Right kidney (tissue), 1 donor: ENCODE measurements around the gene ONECUT2.
"Not testable (repeated sequence)": the region's sequence is repeated elsewhere in the genome, so short reads cannot be mapped to it uniquely, and the experiment has no call there.

Experiments used
- DNase-seq: peaks from one replicate; pipeline ENCODE4 v3.0.0-alpha.2; 2016

The ONECUT2 gene

DNA sequence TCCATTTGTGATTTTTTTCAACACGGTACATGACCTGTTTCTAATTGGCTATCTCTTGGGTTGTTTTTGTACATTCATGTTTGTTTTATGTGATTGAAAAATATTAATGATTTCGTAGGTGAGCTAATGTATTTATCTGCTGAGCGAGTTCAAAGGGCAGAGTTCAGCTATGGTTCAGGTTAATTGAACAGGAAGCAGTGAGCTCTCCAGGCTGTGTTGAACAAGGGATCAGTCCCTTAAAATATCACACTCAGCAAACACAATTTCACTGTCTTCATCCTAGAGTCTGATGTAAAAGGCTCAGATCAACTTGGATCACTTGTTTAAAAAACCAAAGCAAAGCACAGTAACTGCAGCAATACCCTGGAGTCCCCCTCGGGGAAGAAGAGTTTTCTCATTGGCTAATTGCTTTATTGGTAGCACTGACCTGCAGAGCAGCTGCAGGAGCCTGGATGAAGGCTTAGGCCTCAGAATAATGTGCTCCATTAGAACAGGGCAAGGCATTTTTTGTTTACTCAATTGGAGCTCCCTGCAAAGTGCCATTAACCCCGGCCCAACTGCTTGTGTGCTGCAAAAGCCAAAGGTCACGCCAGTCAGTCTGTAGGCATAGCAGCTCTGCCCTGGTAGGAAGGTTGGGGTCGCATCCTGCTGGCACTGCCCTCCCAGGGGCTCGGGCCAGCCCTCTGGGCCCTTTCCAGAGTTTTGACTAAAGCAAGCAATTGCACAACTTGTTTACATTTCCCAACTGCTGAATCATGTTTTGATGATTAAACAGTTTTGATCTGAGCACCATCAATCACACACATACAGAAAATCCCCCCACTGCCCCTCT is 10.5 kb downstream of the ONECUT2 start:
- no peak for DNase-seq

DNA sequence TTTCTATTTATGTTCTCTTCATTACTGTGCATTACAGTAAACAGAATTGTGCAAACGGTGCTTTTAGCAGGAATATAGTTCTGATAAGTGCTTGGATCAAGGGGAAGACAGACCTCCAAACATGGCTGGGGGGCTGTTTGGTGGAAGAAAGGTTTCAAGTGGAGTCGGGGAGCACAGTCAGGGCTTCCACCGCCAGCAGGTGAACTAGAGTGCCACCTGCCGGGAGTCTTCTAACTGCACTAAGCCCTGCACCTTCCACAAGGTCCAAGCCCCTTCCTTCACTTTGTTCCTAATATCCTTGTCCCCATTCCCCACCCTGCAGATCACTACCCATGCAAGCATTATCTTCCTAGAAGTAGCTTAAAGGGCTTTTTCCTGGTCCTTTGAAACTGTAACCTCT is 11.1 kb downstream of the ONECUT2 start:
- DNase-seq: no peak

DNA sequence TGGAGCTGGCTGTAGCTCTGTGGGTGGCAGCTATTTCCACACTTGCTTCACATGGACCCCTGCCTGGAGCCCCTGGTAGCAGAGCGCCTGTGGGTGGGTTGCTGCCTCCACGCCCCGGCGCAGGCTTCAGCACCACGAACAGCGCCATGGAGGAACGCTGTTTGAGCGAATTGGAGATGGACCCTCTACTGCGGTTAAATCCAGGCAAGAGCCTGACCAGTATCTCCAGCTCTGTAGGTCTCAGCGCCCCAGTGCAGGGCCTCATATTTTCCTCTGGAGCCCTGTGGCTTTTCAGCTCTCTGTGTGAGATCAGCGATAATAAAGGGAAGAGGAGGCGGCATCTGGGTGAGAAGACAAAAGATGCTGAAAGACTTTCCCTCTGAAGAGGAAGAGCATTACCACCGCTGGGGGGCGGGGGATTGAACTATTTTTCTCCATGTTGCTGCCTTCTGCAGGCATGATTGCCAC is 12.0 kb downstream of the ONECUT2 start:
- peak; percentile 64 for DNase-seq

DNA sequence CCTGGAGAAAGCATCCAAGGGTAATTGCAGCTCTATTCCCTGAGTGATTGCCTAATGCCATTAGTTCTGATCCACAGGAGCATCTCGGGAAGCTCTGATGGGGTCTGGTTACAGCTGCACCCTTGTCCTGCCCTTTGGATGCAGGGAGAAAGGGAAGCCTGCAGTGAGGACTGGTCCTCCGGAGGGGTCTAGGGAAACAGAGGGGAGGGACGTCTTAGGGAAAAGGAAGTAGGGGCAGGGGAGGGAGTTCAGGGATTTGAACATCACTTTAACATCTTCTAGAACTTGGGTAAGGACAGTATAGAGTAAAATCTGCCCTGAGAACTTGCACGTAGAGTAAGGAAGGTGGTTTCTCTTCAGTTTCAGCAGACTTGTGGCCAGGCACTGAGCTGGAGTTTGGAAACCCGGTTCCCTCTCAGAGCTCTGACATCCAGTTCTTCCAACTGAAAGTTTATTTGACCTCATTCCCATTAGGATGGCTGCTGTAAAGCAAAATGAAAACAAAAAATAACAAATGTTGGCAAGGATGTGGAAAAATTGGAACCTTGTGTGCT is 20.5 kb downstream of the ONECUT2 start:
- DNase-seq: no peak

DNA sequence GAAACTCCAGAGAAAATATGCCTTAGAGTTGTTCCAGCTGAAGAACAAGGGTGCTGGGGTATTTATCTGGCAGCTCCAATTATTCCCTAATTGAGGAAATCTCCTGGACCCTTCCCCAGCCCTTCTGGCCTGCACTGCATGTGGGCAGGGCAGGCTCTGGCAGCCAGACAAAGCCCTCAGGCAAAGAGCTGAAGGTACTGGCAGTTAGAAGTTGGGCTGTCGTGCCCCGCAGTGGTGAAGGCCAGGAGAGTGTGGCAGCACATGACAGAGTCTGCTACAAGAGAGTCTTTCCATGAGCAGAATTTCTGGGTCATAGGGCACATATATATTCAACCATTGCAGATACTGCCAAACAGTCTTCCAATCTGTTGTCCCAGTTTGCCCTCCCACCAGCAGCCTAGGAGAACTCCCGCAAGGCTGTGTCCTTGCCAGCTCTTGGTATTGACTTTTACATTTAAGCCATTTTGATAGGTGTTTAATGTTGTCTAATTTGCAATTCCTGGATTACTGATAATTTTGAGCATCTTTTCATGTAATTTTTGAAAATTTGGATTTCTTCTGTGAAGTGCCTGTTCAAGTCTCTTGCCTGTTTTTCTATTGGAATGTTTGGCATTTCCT is 26.6 kb downstream of the ONECUT2 start:
- DNase-seq: no peak

DNA sequence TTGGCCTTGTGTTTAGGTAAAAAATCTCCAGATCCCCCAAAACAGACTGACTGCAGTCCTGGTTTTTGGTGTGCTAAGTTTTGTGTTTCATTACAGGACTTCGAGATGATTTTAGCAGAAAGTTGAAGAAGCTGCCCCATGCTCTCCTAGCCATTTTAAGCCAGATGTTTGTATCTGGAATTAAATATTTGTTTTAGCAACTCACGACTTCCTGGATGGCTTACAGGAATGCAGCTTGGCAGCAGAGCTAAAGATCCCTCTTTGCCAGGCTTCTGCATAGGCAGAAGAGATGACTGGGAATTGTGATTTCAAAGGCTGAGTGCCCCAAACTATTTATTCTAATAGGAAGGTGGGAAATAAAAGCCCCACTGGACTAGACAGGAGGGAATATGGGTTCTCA is 31.1 kb downstream of the ONECUT2 start:
- no peak for DNase-seq

DNA sequence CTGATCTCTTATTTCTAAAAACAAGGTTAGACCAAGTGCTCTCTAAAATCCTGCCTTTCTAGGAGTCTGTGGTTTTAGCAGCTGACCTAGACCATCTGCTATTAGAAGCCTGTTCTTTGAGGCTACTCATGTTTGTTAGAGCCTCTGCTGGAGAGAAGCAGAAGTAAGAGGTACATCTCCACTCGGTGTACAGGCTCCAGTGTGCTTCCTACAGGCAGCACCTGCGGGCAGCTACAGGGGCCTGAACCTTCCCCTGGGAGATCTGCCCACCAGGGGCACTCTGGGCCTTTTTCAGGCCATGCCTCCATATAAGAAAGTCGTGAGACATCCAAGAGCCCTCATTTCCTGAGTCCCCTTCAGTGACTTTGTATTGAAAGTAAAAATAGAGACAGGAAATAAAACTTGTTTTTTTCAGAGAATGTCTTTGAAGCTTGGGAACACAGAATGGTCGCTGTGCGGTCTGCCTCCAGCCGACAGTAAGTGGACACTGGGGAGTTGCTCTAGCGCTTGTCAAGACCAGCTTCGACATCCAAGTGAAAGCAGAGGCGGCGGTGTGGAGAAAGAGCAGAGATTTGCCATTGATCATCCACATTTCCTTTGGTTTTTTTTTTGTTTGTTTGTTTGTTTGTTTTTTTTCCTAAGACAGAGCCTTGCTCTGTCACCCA is 31.7 kb downstream of the ONECUT2 start:
- DNase-seq: no peak

DNA sequence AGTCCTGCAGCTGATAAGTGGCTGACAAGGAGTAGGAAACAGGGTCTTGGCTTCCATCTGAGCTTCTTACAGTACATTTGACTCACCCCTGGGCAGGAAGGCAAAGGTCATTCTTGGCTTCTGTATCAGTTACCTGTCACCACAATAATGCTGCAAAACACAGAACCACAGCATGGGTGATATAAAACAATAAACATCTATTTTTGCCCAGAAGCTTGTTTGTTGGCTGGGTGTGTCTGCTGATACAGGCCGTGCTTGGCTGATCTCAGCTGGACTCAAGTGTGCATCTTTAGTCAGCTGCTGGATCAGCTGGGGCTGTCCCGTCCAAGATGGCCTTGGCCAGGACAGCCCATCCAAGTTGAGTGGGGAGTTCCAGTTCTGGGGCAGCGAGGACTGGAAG is 34.7 kb downstream of the ONECUT2 start:
- no peak for DNase-seq

DNA sequence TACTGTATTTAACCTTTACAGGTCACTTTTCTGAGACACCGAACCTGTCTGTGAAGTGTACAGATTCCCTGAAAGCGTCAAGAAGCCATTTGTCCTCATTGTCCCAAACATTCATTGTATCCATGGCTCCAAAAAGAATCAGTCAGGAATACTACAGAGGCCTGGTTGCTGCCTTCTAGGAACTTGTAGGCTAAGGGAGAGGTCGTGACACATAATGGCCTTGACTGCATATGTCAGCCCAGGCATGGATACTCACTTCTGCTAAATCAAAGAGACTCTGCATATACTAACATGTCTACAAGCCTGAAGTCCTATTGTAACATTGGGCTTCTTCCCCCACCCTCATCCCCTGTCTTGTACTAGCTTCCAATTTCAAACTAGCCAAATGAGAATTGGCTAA is 40.2 kb downstream of the ONECUT2 start:
- DNase-seq: no peak

DNA sequence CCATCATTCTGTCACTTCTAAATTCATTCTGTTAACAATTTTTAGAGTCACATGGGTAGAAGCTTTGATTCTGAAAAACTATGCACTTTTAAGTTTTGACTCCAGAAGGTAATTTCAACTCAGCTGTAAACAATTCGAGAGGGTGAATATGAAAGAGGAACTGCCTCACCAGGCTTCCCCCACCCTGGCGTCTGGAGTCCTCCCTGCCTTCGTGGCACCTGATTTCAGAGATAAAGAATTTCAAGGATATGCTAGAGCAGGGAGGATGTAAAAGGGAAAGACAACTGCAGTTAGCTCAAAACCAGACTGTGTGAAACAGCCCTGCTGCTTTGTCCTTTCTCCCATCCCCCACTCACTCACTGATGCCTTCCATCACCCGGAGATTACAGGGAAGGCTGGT is 40.7 kb downstream of the ONECUT2 start:
- DNase-seq: no peak

DNA sequence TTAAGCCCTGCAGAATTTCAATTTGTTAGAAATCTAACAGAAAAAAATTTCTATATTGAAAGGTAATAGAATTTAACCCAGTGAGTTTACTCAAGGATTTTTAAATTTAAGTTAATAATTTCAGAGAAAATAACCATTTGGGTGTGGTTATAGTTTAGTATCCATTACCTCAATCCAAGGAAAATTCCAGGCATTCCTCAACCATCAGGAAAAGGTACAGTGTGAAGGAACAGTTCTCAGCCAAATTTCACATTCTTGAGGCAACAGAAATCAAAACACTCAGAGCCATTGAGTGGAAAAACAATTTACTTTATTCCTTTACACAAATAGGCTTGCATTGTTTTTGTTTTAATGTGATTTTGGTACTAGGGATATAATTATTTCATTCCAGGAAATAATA is 45.6 kb downstream of the ONECUT2 start:
- no peak for DNase-seq

DNA sequence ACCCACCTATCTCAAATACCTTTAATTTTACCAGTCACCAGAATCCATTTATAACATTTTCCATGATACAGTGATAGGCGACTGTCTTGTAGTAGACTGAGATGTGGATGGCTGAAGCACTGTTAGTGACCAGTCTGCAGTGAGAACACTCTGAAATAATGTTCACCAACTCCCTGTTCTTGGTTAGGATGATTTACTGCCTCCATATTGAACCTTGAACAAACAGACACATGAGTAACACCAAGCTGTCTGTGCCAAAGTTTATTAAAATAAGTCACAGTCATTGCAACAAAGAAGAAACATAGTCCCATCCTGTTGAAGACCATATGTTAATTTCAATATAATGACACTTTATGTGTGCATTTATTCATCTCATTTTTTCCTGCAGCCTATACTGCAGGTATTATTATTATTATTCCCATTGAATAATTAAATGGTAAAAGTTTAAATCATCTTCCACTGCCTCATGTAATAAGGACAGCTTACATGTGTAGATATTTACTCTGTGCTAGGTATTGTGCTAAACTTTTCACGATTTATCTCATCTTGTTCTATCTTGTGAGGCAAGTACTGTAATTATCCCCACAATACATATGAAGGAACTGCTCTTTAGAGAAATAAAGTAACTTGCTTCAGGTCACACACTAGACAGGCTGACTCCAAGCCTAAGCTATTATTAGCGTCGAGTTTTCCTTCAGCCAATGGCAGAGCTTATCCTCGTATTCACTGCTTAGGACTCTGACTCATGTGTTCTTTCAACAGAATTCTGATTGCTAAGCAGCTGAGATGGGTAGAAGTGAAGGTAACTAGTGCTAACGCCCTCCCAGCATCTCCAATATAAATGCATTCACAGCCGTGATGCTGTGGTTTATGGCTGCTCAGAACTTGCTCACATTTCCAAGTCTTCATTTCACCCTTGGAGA is 62.5 kb downstream of the ONECUT2 start:
- no peak for DNase-seq

DNA sequence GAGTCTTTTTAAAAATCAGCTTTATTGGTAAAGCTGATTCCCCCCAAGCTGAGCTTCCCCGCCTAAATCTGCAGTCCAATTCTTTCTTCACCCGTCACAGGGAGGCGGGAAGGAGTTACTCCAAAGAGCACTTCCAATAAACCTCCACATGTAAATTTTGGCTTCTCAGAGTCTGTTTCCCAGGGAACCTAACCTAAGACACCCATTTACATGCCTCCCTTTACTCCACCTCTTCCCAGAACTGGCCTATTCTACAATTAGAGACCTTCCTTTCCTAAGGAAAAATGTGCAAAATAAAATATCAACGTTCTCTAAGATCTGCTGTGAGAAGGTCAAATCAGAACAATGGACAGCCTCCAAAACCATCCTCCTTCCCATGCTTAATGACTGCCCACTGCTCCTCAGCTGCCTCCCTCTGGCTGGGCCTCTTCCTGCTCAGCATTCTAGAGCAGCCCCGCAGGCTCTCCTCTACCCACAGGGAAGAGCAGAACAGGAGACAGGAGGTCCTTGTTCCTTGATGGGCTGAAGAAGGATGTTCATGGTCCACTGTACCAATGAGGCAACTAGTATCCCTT is 63.6 kb downstream of the ONECUT2 start:
- no peak for DNase-seq

DNA sequence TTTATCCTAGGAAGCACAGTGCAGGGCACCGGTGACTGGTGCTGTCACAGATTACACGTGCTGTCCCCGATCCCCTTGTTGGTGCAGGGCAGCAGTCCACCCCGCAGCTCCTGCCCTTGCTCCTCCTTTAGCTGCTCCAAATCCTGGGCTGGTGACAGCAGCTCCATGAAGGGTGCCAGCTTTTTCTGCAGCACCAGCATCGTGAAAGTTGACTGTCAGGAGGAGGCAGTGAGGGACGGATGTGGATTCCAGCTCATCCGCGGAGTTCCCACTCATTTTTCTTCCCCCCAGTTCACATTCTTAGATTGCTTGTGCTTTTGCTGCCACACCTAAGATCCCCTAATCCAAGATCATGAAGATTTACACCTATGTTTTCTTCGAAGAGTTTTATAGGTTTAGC is 67.5 kb downstream of the ONECUT2 start:
- no peak for DNase-seq

DNA sequence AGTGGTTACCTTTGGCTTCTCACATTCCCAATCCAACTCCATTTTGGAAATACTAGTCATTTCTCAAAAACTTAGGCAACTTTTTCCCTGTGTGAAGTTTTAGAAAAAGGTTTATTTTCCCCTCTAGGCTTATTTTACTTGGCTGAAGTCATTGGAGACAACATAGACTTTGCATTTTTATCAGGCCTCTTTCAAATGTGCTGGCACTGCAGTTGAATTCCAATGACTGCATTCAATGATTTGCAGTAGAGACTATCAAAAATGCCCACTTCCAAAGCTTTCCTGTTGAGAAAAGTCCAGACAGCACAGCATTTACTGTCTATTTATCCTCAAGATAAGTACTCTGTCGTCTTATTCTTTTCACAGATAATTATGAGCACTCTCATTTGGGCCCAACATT is 70.1 kb downstream of the ONECUT2 start:
- DNase-seq: no peak

DNA sequence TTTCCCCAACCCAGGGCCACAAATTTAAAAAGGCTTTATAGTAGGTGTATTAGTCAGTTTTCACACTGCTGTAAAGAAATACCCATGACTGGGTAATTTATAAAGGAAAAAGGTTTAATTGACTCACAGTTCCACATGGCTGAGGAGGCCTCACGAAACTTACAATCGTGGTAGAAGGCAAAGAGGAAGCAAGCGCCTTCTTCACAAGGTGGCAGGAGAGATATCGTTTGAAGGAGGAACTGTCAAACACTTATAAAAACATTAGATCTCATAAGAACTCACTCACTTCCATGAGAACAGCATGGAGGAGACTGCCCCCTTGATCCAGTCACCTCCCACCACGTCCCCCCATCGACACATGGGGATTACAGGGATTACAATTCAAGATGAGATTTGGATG is 80.9 kb downstream of the ONECUT2 start:
- DNase-seq: no peak

DNA sequence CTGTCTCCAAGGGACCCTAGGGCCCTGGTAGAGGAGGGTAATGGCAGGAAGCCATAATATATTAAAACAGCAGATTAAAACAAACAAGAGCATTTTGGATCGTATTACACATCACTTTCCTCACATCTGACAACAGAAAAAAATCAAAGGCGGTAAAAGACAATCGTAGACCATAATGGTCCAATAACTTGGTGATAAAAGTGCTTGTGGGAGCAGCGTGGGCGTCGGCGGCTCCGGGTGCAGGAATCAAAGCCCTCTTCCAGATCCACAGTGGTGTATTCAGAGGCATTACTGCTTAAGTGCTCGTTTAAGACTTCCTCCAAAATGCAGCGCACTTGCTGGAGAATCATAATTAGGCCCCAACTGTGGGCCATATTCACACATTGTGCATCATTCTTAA is 83.4 kb downstream of the ONECUT2 start:
- no peak for DNase-seq

DNA sequence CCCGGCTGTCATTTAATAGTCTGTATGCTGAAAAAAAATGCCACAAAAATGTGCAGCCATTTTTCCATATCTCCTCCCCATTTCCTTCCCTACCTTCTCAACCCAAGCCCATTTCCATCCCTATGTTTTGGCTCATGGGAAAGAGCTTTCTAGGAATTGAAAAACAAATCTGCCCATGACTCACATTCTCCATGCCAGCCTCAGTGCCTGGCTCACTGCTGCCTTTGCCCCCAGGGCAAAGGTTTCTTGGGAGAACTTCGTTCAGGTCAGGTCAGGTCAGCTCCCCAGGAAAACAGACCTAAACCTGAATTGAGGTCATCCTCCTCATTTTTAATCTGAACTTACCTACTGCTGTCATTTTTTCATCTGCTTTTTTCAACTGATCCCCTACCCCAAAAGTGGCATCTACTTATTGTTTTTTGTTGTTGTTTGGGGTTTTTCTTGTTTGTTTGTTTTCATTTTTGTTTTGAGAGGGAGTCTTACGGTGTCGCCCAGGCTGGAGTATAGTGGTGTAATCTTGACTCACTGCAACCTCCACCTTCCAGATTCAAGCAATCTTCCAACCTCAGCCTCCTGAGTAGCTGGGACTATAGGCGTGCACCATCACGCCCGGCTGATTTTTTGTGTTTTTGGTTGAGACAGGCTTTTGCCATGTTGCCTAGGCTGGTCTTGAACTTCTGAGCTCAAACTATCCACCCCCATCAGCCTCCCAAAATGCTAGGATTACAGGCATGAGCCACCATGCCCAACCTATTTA is 84.7 kb downstream of the ONECUT2 start:
- DNase-seq: no peak

DNA sequence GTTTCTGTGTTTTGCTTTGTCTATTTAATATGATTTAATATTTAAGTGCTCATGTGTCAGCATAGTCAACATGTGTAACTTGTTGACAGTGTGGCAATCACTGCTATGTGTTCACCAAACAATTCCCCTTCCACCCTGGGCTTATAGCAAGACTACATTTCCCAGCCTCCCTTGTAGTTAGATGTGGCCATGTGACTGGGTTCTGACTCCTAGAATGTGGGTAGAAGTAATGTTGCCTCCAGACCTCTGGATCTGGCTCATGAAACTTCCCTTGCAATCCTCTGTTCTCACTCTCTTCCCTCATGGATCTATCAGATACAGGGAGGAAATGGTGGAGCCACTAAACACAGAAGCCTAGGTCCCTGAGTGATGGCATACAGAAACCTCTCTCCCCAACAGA is 87.2 kb downstream of the ONECUT2 start:
- DNase-seq: not testable (repeated sequence)

DNA sequence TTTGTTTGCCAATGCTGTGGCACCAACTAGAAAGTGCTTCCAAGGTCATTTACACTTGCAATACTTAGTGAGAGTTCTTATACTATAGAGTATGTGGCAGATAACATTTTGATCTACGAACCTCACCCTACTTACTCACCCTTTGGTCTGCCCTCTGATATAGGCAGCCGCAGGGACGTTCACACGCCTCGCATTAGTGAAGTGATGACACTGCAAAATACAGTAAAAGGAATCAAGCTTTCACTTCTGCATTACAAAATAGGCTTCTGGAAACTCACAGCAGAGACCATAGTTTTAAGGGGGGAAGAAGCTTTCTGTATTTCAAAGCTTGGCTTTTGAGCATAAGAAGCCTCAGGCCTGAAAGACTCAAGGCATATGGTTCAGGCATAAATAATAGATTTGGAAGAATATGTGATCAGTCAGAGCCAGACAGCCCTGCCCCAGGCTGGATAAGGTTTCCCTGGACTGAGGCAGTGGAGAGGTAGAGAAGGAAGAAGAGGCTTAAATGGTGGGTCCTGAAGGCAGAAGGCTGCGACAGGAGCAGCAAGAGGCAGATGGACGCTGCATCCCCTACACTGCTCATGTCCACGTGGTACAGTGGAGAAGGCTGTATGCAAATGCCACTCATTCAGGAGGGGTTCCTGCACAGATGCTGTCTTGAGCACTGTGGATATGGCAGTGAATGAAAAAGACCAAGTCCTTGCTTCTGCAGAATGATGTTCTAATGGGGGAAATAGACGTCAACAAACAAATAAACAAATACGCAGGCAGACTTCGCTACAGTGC is 88.2 kb downstream of the ONECUT2 start:
- DNase-seq: no peak
